GM06990 (cell line): Measurements from ENCODE around the gene GRIA1.

Source experiments
- DNase-seq: peaks from one replicate; pipeline ENCODE4 v3.0.0-alpha.2; 2011; ENCODE audit not compliant: insufficient read length; ENCODE audit errors: extremely low read depth
- H3K27me3 ChIP-seq: replicated peaks from 2 replicates; pipeline ENCODE4 v1.6.0; 2011; ENCODE audit warnings: low read length; ENCODE audit not compliant: control insufficient read depth, insufficient read depth
- H3K36me3 ChIP-seq: 2 replicates; pipeline ENCODE4 v1.5.1; 2011; ENCODE audit warnings: low read length; ENCODE audit not compliant: control insufficient read depth, insufficient read depth
- H3K4me3 ChIP-seq: replicated peaks from 2 replicates; pipeline ENCODE4 v1.5.1; 2011; ENCODE audit warnings: low read depth, mild to moderate bottlenecking, control low read depth, low read length
- CTCF ChIP-seq: IDR thresholded peaks from 2 replicates; pipeline ENCODE4 v1.5.1; 2011; ENCODE audit warnings: low read length, control low read depth, mild to moderate bottlenecking, inconsistent platforms; ENCODE audit not compliant: insufficient read depth, poor library complexity, severe bottlenecking

Gene GRIA1

GRCh38 chr5:153659039-153659736, 168.7 kb downstream of the GRIA1 start:
- Histone ChIP-seq H3K36me3 (no peaks in the 10 kb centered on the region), H3K27me3 (no peaks in the 10 kb centered on the region), H3K4me3 (no peak overlapping the region)
- no peak for TF ChIP-seq CTCF
- DNase-seq: no peak

GRCh38 chr5:153660919-153661318, 170.4 kb downstream of the GRIA1 start:
- DNase-seq: no peak
- H3K27me3 ChIP-seq: no peaks in the 10 kb centered on the region
- no peaks in the 10 kb centered on the region for H3K36me3 ChIP-seq
- H3K4me3 ChIP-seq: no peak overlapping the region
- TF ChIP-seq CTCF: no peak

- Histone ChIP-seq H3K4me3 (no peak overlapping the region), H3K36me3 (no peaks in the 10 kb centered on the region)
- TF ChIP-seq CTCF: no peak
Observed at GRCh38 chr5:153661897-153662296, 171.4 kb downstream of the GRIA1 start.

GRCh38 chr5:153670101-153670500, 179.6 kb downstream of the GRIA1 start:
- TF ChIP-seq CTCF: no peak
- no peaks in the 10 kb centered on the region for H3K27me3 ChIP-seq
- H3K4me3 ChIP-seq: no peak overlapping the region
- no peaks in the 10 kb centered on the region for H3K36me3 ChIP-seq
- DNase-seq: no peak

More at GRCh38 chr5:153661897-153662296, 171.4 kb downstream of the GRIA1 start:
- DNase-seq: no peak
- H3K27me3 ChIP-seq: no peaks in the 10 kb centered on the region

- no peak for DNase-seq
- no peak for TF ChIP-seq CTCF
Observed at GRCh38 chr5:153671653-153672346, 181.3 kb downstream of the GRIA1 start.

More at GRCh38 chr5:153671653-153672346, 181.3 kb downstream of the GRIA1 start:
- Histone ChIP-seq H3K4me3 (no peak overlapping the region), H3K36me3 (no peaks in the 10 kb centered on the region), H3K27me3 (no peaks in the 10 kb centered on the region)
